Activated effector memory CD4-positive, alpha-beta T cell treated with anti-CD3 and anti-CD28 coated beads, Interleukin-2, amount 50 U/mL, for 16 hours (primary cell): ENCODE measurements around the gene C16orf78.

ENCODE experiments used
- DNase-seq: peaks from one replicate; pipeline ENCODE4 v3.0.0-alpha.2; 2020

Gene C16orf78

GRCh38 chr16:49373504-49373903 lies at the start of gene C16orf78:
Gene C16orf78 (plus strand): TSS chr16:49373804. CDS start chr16:49373940, 136 bp downstream.
- no peak for DNase-seq

- DNase-seq: no peak
These were observed 48.9 kb upstream of the C16orf78 start for GRCh38 chr16:49324703-49325102.

- no peak for DNase-seq
These were observed 46.1 kb upstream of the C16orf78 start for GRCh38 chr16:49327466-49327865.

GRCh38 chr16:49328325-49328724 lies 45.3 kb upstream of the C16orf78 start:
- no peak for DNase-seq

GRCh38 chr16:49330562-49331201 lies 42.9 kb upstream of the C16orf78 start:
- DNase-seq: no peak

- DNase-seq: no peak
These were observed 40.9 kb upstream of the C16orf78 start for GRCh38 chr16:49332589-49333258.

GRCh38 chr16:49333259-49333597 lies 40.4 kb upstream of the C16orf78 start:
- DNase-seq: no peak

- no peak for DNase-seq
These were observed 37.8 kb upstream of the C16orf78 start for GRCh38 chr16:49335828-49336227.

GRCh38 chr16:49336581-49336980 lies 37.0 kb upstream of the C16orf78 start:
- no peak for DNase-seq

- no peak for DNase-seq
These were observed 35.7 kb upstream of the C16orf78 start for GRCh38 chr16:49337814-49338350.

GRCh38 chr16:49338611-49339265 lies 34.9 kb upstream of the C16orf78 start:
- DNase-seq: no peak

GRCh38 chr16:49340466-49340865 lies 33.1 kb upstream of the C16orf78 start:
- DNase-seq: no peak

GRCh38 chr16:49341706-49342105 lies 31.9 kb upstream of the C16orf78 start:
- no peak for DNase-seq

- DNase-seq: no peak
These were observed 31.0 kb upstream of the C16orf78 start for GRCh38 chr16:49342336-49343265.

- no peak for DNase-seq
These were observed 30.3 kb upstream of the C16orf78 start for GRCh38 chr16:49343291-49343690.

- DNase-seq: no peak
These were observed 29.2 kb upstream of the C16orf78 start for GRCh38 chr16:49344401-49344800.

- no peak for DNase-seq
These were observed 27.8 kb upstream of the C16orf78 start for GRCh38 chr16:49345829-49346228.

GRCh38 chr16:49346459-49346858 lies 27.1 kb upstream of the C16orf78 start:
- no peak for DNase-seq

GRCh38 chr16:49347476-49347875 lies 26.1 kb upstream of the C16orf78 start:
- no peak for DNase-seq

- no peak for DNase-seq
These were observed 25.0 kb upstream of the C16orf78 start for GRCh38 chr16:49348408-49349176.

GRCh38 chr16:49349446-49350168 lies 24.0 kb upstream of the C16orf78 start:
- DNase-seq: no peak
